Kidney (tissue), 14 donors: ENCODE data around the gene HEMK1. TPM values are rescaled to one million over a fixed set of nuclear protein-coding genes. Genes with fewer than 3 reads are reported as not detected.

Experiments used
- DNase-seq, 5 donors: peaks; one replicate each; pipeline ENCODE4 v3.0.0-alpha.2; 2013 to 2020
- FAIRE-seq: peaks from 2 replicates; lab custom pipeline; 2012; peaks lifted over from hg19 to GRCh38; lab: Jason Lieb, UNC
- H3K27ac ChIP-seq, 2 donors: one replicate each; pipeline ENCODE4 v1.7.0; 2013; ENCODE audit warnings: low read depth in 2 of 2, low read length in 2 of 2, inconsistent platforms in 1 of 2
- H3K27me3 ChIP-seq: one replicate; pipeline ENCODE4 v1.7.1; 2013; ENCODE audit warnings: low read length, inconsistent platforms; ENCODE audit not compliant: control insufficient read depth, insufficient read depth
- H3K36me3 ChIP-seq, 3 donors: one replicate each; pipeline versions ENCODE4 v1.7.0 to v1.7.1; 2013; ENCODE audit warnings: low read length in 3 of 3, control low read depth in 1 of 3, inconsistent platforms in 1 of 3; ENCODE audit not compliant: insufficient read depth in 3 of 3, control insufficient read depth in 2 of 3
- H3K4me1 ChIP-seq, 3 donors: one replicate each; pipeline versions ENCODE4 v1.7.0 to v1.7.1; 2013; ENCODE audit warnings: low read length in 3 of 3, inconsistent platforms in 1 of 3, low read depth in 1 of 3; ENCODE audit not compliant: control insufficient read depth in 2 of 3, insufficient read depth in 2 of 3
- H3K4me3 ChIP-seq, 3 donors: one replicate each; pipeline versions ENCODE4 v1.7.0 to v1.8.1; 2013; ENCODE audit warnings: low read length in 3 of 3, control low read depth in 1 of 3, inconsistent platforms in 1 of 3
- H3K9ac ChIP-seq, 3 donors: one replicate each; pipeline versions ENCODE4 v1.7.0 to v1.7.1; 2013; ENCODE audit warnings: low read length in 3 of 3, control low read depth in 1 of 3, inconsistent platforms in 1 of 3
- H3K9me3 ChIP-seq, 3 donors: one replicate each; pipeline versions ENCODE4 v1.7.0 to v1.7.1; 2013; ENCODE audit warnings: low read length in 3 of 3, control low read depth in 1 of 3, inconsistent platforms in 1 of 3; ENCODE audit not compliant: control insufficient read depth in 2 of 3, insufficient read depth in 1 of 3
- CTCF ChIP-seq: IDR thresholded peaks from 3 replicates; pipeline ENCODE4 v1.5.1; 2012; ENCODE audit warnings: mild to moderate bottlenecking, moderate library complexity, borderline replicate concordance; ENCODE audit not compliant: insufficient read depth; ENCODE audit errors: extremely low read depth
- intact Hi-C: fragments of 100-400 bp; cut with DNase I; formaldehyde crosslinking; loops from one replicate; pipeline ENCODE4 v1.11.1; 2022
- polyA plus RNA-seq: library from polyadenylated mRNA; stranded (reverse); fragments of 350-450 nt; fragmentation: Illumina TruSeq; extraction: RNeasy Lipid Tissue Mini Kit (QIAGEN cat#74804); gene quantifications from one replicate; pipeline ENCODE4 v1.2.3, GENCODE V29; 2014; ENCODE audit warnings: low read depth, low replicate concordance; ENCODE audit not compliant: insufficient read depth
- total RNA-seq: library from RNA; stranded (reverse); fragmentation: NEBNext Ultra II Directional; extraction: Animal tissue kit (Norgen Biotek cat#: 25700); gene quantifications from one replicate; pipeline ENCODE4 v1.2.1, GENCODE V29; 2021
- donor health status: control.
- donor health status: control.
- donor health status: control.
- donor health status: control.
- donor health status: control.
- donor health status: DM: yes; HTN: yes; CAD: no.
- donor health status: Normal renal cell carcinoma (clear cell type).

The HEMK1 gene
- total and polyA plus RNA-seq, 2 donors from 2014 or later: 25.1 to 30.3 TPM

DNA sequence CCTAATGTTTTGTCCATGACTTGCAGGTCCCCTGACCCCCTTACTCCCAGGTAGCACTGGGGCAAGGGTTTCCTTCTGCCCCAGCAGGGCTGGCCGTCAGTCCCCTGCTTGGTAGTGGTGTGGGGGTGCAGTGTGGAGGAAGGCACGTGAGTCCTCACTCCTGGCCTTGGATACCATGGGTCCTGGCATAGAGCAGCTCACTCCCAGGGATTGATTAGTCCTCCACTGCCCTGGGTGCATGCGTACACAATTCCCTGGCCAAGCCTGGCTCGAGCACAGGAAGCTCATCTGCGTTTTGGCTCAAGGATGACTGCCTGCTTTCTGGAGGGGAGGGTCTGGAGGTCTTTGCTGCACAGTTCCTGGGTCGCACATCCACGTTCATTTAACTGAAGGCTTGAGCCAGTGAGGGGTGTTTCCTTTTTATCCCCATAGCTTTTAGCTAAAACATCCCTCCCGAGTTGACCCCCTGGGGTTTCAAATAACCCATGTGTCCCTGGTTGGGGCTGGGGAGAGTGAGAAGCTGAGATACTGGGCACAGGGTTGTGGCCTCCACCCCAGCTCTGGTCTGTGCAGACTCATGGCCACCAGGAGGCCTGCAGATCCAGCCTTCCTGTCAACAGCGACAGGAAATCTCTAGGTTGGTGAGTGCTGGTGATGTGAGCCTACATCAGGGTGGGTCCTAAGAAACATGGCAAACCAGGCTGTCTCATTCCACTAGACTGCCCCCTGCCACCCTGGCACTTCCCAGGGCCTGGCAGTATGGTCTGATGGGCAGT lies 11.5 kb downstream of the HEMK1 start:
- no peak overlapping the region for H3K27ac ChIP-seq
- H3K36me3 ChIP-seq: peaks cover 0 to 15% (median 4%) of the 10 kb centered on the region in 3 donors
- TF ChIP-seq CTCF: no peak
- FAIRE-seq (no peak), DNase-seq (no peak)
- H3K9me3 ChIP-seq: no peaks in the 10 kb centered on the region
- H3K9ac ChIP-seq: no peak overlapping the region
- no peak overlapping the region for H3K4me3 ChIP-seq
- no peaks in the 10 kb centered on the region for H3K4me1 ChIP-seq
- H3K27me3 ChIP-seq: no peaks in the 10 kb centered on the region
- intact Hi-C loops: no loop called here

DNA sequence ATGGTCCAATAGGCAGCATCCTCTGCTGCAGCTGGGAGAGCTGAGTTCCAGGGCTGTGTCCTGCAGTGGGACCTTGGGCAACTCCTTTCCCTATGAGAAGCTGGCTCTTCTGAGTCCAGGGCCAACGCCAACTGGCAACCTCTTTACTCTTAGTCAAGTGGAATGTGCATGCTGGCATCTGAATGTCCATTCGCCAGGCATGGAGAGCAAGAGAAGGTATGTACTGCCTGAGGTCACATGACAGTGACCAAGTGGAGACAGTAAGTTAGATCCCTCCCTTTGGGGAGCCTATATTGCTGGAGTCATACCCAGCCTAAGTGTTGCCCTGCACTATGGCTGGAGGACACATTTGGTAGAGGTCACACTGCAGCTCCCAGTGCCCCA lies 12.1 kb downstream of the HEMK1 start:
- Histone ChIP-seq H3K9me3 (no peaks in the 10 kb centered on the region), H3K4me3 (no peak overlapping the region), H3K27ac (no peak overlapping the region), H3K9ac (no peak overlapping the region), H3K4me1 (peaks cover 0 to 2% (median 0%) of the 10 kb centered on the region in 3 donors), H3K27me3 (no peaks in the 10 kb centered on the region), H3K36me3 (peaks cover 0 to 15% (median 4%) of the 10 kb centered on the region in 3 donors)
- DNase-seq: no peak
- FAIRE-seq: no peak
- intact Hi-C loops: no loop called here
- no peak for TF ChIP-seq CTCF

DNA sequence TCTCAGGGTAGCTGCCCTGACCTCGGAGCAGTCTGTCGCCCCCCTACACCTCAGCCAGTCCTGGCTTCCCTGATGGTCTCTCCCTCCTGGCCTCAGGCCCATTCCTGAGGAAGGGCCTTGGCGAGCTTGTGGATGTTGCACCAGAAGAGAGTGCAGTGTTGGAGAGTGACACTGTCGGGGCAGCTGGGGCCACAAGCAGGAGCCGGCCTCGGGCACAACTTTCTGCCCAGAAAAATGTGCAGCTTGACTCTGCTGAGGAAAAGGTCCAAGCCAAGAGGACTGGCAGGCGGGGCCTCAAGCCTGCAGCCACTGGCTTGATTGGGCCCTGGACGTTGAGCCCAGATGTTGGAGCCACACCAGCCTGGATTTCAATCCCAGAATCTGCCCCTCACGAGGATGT lies 12.8 kb downstream of the HEMK1 start:
- FAIRE-seq: no peak
- DNase-seq: no peak
- no peak overlapping the region for H3K9ac ChIP-seq
- H3K4me1 ChIP-seq: peaks cover 0 to 3% (median 0%) of the 10 kb centered on the region in 3 donors
- H3K36me3 ChIP-seq: peaks cover 0 to 15% (median 4%) of the 10 kb centered on the region in 3 donors
- TF ChIP-seq CTCF: no peak
- H3K27ac ChIP-seq: no peak overlapping the region
- no peak overlapping the region for H3K4me3 ChIP-seq
- intact Hi-C loops: no loop called here
- no peaks in the 10 kb centered on the region for H3K27me3 ChIP-seq
- no peaks in the 10 kb centered on the region for H3K9me3 ChIP-seq

GRCh38 chr3:50583897-50584296 lies 14.6 kb downstream of the HEMK1 start:
- no peak for TF ChIP-seq CTCF
- peaks cover 0 to 3% (median 0%) of the 10 kb centered on the region in 3 donors for H3K4me1 ChIP-seq
- H3K27ac ChIP-seq: no peak overlapping the region
- H3K4me3 ChIP-seq: no peak overlapping the region
- FAIRE-seq: no peak
- DNase-seq: no peak
- no peaks in the 10 kb centered on the region for H3K27me3 ChIP-seq
- intact Hi-C loops: no loop called here
- peaks cover 0 to 8% (median 2%) of the 10 kb centered on the region in 3 donors for H3K36me3 ChIP-seq
- H3K9ac ChIP-seq: no peak overlapping the region
- no peaks in the 10 kb centered on the region for H3K9me3 ChIP-seq
